ENCODE measurements around the gene BBS4.
"Not testable (repeated sequence)": the region's sequence is repeated elsewhere in the genome, so short reads cannot be mapped to it uniquely, and the experiment has no call there.

Gene BBS4

DNA sequence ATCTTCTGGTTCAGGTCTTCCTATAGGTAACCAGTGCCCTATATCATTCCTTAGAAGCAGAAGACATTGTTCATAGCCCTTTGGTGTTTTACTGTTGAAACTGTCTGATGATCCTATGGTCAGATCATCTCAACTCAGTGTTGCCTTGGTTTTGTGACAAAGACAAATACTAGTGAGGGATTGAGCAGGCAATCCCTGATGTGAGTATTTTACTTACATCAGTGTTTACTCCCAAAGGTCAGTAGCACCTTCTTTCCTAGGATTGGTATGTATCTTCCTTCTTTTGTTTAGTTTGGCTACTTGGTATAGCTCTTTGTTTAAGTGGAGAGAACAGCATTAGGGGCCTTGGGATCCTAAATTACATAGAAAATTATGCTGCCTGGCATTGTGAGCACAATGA lies 41.1 kb downstream of the BBS4 start:
- TF ChIP-seq, protein P1, sequence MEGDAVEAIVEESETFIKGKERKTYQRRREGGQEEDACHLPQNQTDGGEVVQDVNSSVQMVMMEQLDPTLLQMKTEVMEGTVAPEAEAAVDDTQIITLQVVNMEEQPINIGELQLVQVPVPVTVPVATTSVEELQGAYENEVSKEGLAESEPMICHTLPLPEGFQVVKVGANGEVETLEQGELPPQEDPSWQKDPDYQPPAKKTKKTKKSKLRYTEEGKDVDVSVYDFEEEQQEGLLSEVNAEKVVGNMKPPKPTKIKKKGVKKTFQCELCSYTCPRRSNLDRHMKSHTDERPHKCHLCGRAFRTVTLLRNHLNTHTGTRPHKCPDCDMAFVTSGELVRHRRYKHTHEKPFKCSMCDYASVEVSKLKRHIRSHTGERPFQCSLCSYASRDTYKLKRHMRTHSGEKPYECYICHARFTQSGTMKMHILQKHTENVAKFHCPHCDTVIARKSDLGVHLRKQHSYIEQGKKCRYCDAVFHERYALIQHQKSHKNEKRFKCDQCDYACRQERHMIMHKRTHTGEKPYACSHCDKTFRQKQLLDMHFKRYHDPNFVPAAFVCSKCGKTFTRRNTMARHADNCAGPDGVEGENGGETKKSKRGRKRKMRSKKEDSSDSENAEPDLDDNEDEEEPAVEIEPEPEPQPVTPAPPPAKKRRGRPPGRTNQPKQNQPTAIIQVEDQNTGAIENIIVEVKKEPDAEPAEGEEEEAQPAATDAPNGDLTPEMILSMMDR (conservative IDR thresholded peaks at IDR 0.05): no peak
- H3K27ac ChIP-seq: no peak overlapping the region

DNA sequence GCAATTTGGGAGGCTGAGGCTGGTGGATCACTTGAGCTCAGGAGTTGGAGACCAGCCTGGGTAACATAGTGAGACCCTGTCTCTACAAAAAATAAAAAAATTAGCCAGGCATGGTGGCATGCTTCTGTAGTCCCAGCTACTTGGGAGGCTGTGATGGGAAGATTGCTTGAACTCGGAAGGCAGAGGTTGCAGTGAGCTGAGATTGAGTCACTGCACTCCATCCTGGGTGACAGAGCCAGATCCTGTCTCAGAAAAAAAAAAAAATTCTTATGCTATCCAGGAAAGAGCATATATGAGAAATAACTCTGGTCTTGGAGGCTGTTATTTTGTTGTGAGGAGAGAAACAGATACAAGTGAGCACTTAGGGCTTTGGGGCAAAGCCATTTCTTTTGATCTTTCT lies 42.2 kb downstream of the BBS4 start:
- not testable (repeated sequence) for H3K27ac ChIP-seq

DNA sequence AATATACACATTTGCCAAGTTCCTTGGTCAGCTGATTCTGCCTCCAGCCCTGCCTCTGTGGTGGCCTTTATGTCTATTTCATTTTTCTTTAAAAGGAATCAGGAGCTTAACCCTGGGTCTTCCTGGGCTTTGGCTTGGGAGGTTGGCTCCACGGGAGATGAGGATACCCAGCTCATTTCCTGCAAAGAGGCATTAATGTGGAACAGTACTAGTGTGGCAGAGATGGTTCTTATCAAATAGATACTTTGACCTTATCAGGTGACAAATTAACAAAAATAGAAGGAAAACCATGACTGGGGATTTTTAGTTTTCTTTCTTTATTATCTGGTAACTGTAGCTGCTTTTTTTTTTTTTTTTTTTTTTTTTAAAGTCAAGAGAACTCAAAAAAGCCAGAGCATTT lies 42.8 kb downstream of the BBS4 start:
- TF ChIP-seq, protein P1 (conservative IDR thresholded peaks at IDR 0.05): no peak
- no peak overlapping the region for H3K27ac ChIP-seq

DNA sequence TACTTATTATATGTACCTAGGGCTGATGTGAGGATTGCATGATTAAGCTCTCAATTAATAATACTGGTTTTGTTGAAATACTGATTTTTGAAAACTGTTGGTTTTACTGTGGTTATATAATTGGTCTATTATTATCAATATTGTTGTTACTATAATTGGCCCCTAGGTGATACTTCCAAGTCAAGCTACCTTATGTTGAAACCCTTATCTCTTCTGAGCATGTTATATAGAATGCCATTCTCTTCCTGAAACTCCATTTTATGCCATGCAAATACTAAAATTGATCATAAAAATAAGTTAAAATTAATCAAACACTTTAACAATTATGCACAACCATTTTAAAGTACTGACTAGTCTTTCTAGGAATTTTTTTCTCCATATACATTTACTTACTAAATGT lies 46.1 kb downstream of the BBS4 start:
- TF ChIP-seq, protein P1 (conservative IDR thresholded peaks at IDR 0.05): no peak
- peak overlapping the region; percentile 91 for H3K27ac ChIP-seq

DNA sequence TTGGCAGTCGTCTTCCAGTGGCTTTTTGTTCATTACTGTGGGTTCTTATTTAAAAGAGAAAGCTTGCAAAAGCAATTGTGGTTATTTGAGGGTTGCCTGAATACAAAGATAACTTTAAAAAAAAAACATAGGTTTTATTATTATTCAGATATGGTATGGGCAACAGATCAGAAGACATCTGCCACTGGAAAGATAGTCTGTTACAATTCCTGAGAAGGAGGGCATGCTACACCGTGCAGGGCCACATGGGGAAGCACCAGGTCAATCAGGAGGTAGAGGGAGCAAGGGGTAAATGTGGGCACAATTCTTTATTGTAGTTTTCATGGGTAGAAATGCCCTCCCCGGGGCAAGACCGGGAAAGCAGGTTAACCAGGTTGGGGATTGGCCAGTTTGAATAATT lies 46.5 kb downstream of the BBS4 start:
- TF ChIP-seq, protein P1 (conservative IDR thresholded peaks at IDR 0.05): 0 out of 2 replicates have a peak, but pooled peaks have one; percentile 28
- peak overlapping the region; percentile 91 for H3K27ac ChIP-seq

DNA sequence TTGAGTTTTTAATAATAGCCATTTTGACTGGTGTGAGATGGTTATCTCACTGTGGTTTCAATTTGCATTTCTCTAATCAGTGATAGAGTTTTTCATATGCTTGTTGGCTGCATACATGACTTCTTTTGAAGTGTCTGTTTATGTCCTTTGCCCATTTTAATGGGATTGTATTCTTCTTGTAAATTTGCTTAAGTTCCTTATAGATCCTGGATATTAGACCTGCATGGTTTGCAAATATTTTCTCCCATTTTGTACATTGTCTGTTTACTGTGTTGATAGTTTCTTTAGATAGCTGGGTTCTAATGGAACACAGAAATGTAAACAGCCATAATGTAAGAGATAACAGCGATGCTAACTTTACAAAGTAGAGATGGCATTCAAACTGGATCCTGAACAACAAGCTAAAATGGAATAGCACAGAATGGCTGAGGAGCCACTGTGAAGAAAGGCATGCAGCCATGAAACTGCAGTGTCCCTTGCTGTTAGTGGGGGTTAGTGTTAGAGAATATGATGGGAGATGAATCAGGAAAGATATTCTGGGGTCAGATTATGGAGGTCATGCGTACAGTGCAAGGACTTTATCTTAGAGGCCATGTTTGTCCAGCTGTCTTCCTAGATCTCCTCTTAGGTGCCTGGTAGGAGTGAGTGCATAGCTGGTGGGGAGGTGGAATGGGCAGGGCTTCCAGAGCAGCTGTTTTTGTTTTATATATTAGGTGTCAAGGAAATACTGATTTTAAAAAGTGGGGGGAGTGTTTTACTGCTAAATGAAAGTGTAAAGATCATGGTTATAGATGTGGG lies 48.1 kb downstream of the BBS4 start:
- TF ChIP-seq, protein P1 (conservative IDR thresholded peaks at IDR 0.05): no peak
- H3K27ac ChIP-seq: peak overlapping the region; percentile 91

DNA sequence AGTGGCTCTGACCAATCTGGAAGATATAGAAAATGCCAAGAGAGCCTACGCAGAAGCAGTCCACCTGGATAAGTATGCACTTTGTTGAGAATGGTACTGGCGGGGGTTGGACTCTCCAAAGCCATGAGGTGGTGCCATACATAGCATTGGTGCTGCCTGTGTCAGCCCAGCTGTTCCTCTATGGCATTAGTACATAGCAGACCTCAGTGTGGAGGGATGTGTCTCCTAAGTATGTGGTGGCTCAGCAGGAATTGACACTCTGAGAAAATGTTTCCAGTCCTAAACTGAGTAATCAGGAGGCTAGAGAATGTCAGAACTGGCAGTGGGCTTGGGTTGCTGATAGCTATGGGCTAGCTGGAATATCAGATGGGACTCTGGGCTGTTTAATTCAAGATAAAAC lies 49.1 kb downstream of the BBS4 start:
- TF ChIP-seq, protein P1 (conservative IDR thresholded peaks at IDR 0.05): no peak
- H3K27ac ChIP-seq: peak overlapping the region; percentile 91

DNA sequence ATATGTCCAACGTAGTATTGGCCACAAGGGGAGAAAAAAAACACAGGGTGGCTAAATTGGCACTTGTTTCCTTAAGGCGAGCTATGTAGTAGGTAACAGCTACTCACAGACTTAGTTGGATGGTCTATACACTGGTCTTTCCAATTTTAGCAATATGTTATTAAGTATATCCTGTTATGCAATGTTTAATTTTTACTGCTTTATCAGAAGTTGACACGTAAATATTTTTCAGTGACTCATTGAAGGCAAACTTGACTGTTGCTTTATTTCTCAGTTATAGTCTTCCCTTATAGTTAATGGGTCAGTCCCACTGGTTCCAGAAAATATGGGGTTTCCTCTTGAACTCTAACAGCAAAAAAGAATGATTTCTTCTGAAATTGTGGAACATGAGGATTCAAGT lies 51.1 kb downstream of the BBS4 start:
- TF ChIP-seq, protein P1 (conservative IDR thresholded peaks at IDR 0.05): no peak
- peak overlapping the region; percentile 91 for H3K27ac ChIP-seq

All from VCaP (cell line).